Embryonic facial prominence (tissue), 1 donor: Measurements from ENCODE around the gene PRSS27.

ENCODE experiments used
- DNase-seq: peaks from one replicate; pipeline ENCODE4 v3.0.0-alpha.2; 2016; ENCODE audit errors: extremely low spot score

The PRSS27 gene

DNA sequence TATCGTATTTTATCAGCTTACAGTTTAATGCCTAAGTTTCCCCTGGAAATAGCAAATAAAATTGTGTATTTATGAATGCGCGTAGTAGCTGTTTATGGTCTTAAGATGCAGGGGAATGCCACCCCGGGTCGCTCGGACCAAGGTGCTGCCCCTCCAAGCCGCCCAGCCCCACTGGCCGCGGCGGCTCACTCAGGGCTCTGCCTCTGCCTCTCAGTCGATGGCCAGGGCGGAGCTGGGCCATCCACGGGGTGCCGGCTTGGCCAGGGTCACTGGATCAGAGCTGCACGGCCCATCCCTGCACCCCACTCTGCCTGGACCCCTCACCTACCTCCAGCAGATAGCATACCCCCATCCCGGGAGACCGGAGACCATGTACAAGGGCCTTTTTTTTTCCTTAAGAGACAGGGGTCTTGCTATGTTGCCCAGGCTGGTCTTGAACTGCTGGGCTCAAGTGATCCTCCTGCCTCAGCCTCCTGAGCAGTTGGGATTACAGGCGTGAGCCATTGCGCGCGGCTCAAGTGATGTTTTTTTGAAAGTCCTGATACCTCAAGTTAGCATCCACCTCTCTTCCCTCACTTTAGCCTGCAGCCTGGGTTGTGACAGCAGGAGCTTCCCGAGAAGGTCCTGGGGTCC lies 11.0 kb downstream of the PRSS27 start:
- no peak for DNase-seq

DNA sequence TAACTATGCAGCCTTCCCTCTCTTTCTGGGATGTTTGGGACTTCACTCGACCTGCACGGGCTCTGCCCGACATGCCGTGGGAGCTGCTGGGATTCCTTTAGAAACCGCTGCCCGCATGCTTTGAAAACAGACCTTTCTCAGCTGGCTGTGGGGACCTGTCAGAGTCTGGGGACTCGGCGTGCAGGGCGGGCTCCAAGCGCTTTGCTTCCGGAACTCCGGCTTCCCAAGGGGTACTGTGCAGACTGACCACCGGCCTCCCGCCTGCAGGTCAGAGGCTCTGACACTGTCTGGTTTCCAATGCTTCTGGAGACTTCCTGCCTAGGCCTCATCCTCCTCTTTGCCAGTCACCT lies 11.8 kb downstream of the PRSS27 start:
- DNase-seq: no peak

DNA sequence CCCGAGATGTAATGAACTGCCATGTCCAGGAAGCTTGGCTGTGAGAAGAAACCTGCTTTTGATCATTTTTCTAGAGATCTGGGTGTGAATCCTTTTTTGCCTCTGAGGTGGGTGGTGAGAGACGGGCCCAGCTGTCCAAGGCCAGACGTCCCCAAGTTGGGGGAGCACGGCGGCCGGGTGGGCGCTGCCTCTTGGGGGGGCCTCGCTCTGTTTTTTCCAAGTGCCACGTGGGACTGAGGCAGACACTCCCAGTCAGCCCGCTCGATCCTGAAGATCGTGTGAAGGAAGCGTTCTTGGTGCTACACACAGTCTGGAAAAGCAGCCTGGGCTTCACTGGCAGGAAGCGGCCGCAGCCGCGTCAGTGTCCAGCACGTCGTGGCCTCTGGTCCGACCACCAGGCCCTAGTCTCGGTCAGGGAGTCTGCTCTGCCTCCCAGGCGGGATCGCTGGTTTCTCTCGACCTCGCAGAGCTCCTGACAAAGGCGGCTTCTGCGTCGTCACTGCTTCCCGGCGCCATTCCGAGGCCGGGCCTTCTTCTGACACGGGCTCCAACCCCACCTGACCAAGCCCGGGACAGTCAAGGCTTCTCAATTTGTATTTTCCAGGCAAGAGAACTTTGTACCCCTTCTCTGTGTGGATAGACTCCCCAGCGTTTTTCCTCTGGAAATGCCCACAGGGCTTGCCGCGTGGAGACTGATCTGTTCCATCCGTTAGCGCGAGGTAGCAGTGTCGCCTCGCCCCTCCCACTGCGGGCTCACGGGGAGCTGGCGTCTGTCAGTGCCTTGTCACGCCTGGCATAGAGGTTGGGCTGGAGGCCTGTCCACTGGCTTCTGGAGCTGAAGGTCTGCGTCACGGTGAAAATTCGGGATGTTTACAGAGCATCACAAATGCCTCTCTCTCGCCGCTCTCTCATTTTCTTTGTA lies 12.4 kb downstream of the PRSS27 start:
- DNase-seq: no peak

DNA sequence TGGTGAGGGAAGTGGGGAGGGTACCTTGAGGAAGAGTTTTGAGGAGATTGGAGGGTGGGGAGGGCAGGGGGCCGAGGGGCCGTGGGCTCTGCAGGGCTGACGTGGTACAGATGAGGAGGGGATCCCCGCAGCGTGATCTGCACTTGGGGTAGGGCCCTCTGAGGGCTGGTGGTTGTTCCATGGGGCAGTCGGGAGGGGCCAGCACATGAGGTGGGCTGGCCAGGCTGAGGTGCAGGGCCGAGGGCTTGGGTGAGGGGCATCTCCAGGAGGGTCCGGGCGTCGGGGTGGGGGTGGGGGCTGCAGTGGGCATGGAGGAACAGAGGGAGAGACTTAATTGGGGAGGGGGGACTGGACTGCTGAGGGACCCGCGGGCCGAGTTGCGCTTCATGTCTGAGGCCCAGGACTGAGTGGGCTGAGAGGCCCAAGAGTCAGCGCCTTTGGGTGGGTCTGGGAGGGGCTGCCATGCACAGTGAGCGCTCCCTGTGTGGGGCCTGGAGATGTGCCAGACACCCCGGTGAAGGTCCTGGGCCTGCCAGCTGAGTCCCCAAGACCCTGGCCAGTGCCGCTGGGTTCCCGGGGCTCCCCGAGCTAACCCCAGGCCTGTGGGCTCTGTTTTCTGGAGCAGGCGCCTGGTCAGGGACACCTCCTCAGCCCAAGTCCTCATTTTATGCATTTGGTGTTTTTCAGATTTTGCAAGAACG lies 13.3 kb downstream of the PRSS27 start:
- DNase-seq: no peak

DNA sequence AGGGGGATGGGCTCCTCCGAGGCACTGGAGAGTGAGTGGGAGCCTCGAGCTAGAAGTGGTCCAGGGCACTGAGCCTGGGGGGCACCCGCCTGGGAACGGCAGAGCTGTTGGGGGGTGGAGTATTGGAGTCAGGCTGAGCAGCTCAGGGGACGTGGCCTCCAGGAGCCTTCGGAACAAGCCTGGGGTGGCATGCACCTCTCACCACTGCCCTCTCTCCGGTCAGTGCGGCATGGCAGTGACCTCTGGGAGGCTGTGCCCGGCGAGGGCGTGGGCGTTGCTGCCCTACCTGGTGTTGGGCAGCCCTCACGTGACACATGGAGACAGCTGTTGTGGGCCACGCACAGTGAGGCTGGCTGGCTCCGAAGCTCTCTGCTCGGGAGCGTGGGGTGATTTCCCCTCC lies 13.9 kb downstream of the PRSS27 start:
- DNase-seq: no peak

DNA sequence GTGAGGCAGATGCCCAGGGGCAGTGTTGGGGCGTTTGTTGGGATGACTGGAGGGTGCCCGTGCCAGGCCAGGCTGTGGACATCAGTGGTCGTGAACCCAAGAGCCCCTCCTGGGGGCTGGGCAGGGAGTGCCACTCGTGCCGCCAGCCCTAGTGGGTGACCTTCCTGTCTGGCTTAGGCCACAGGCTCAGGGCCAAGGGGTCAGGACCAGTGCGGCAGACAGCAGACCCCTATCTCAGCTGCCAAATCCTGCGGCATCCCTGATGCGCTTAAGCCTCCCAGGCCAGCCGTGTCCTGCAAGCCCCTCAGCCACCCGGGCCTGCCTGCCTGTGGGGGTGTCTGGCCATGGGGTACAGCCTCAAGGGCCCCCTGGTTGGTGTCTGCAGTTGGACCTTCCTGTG lies 14.7 kb downstream of the PRSS27 start:
- no peak for DNase-seq

DNA sequence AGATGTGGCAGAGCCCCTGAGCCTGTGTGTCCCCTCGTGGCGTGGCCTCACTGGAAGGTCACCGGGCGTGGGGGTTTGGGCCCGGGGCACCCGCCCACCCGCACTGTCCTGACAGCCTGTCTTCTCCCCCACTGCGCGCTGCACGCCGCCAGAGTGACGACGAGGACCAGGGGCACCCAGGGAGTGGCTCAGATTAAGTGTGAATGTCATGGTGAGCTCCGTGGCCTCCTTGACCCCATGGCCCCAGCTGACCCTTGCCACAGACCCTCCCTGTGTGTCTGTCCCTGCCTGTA lies 15.1 kb downstream of the PRSS27 start:
- no peak for DNase-seq

DNA sequence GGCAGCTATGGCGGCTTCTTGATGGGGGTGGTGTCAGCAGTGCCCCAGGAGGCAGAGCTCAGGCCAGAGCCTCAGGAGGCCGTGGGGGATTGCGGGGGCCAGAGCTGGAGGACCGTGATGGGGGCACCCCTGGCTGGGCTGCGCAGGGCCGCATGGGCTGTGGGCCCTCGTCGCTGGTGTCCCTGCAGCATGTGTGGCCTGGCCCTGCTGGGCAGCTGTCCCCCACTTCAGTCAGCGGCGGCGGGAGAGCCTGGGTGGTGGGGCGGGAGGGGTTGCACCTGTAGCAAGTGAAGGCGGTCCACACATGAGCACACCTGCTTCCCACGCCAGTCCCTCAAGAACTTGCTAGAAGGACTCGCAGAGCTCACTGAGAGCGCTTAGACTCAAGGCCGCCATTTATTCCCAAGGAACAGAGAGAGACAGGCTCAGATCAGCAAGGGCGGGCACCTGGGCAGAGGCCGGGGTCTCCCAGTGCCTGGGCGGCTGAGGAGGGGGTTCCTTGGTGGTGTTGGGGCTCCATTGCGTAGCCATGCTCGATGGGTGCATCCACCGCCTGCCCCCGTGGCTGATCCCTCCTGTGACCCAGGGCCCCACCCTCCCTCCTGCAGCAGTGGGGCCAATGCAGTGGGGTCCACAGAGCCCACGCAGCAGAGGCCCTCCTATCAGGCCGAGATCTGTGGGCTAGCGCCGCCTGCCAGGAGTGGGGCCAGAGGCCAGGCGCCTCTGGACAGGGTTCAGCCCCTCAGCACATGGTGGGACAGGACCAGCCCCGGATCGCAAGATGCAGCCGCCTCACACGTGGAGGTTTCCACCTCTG lies 15.7 kb downstream of the PRSS27 start:
- no peak for DNase-seq

DNA sequence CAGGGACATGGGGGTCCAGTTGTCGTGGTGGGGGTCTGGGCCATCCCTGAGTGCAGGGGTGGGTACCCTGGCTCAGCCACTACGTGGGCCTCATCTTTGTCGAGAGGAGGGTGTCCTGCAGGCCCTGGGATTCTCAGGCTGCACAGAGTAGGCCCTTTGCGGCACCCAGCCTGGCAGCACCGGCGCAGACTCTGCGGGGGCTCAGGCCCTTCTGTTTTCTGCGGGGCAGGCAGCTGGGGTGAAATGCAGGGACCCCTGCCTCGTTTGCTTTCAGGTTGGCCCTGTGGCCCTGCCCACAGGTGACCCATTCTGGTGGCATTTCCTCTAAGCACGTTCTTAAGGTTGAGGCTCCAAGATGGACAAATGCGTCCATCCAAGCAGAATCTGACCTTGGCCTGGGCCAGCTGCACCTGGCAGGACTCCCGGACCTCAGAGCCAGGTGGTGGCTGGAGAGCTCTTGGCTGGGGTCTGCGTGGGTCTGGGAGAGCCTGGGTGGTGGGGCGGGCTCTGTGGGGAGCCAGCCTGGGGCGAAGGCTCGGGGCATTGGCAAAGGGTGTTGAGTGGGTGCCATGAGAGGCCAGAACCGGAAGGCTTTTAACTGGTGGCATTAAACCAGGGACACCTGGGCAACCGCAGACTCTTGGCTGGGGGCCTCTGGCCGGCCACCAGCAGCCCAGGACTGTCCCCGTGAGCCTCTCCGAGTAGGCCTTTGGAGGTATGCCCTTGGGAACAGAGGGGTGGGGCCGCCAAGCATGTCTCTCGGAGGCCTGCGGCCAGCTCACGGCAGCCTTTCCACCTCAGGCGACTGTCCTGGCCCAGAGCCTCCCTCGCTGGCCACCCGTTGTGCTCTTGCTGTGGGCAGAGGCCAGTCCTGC lies 16.9 kb downstream of the PRSS27 start:
- DNase-seq: no peak

DNA sequence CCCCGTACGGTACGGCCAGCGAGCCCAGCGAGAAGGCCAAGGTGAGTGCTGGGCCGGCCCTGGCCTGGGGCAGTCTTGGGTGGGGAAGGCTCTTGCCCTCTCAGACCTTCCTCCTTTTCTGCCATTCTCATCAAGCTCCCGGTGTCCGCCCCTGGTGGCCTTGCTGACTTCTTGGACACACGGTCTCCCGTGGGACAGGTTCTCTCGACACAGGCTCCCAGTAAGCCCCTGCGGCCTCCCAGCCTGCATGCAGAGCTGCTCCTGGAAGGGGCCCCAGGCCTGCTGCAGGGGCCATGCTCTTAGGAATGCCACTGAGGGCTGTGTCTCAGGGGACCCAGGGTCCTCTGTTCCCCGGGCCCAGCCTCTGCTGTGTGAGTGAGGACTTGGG lies 17.6 kb downstream of the PRSS27 start:
- no peak for DNase-seq

DNA sequence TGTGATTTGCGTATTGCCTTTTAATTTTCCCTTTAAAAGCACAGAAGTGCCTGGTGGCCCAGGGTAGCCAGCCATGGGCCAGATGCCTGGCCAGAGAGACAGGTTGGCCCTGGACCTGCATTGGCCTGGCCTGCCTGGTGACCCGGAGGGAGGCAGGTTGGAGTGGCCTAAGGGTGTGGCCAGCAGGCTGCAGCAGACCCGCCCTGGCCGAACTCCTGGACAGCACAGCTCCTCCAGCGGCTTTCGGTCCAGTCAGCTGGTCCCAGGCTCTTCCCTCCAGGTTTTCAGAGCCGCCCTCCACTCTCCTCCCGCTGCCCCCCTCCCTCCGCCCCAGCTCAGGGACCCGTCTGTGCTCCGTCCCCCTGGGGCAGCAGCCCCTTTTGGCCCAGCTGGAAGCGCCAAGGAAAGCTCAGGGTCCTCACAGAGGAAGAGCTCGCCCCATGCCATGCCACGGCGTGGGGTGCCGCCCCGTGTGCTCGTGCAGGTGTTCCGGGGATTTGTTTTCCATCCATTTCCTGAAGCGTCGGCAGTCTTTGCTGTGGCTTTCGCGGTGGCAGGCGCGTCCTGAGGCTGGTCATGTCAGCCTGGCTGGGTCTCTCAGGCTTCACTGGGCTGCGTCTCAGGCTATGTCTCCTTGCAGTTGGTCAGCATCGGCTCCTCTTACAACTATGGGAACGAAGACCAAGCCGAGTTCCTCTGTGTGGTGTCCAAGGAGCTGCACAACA lies 18.1 kb downstream of the PRSS27 start:
- DNase-seq: no peak

DNA sequence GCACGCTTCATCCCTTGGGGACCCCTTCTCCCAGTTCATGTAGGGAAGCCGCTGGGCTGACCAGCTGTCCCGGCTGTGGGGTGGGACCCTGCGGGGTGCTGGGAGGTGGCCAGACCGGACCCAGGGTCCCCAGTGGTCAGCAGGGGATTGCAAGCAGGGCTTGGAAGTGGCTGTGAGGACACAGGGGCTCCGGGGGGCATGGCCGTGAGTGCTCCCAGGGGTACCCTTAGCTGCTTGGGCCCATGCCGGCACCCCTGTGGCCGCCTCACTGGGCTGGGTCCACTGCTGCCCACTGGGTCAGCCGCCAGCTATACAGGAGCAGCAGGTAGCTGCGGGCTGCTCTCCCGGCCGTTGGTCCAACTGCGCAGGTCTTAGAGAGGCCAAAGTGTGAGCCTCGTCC lies 18.8 kb downstream of the PRSS27 start:
- no peak for DNase-seq

DNA sequence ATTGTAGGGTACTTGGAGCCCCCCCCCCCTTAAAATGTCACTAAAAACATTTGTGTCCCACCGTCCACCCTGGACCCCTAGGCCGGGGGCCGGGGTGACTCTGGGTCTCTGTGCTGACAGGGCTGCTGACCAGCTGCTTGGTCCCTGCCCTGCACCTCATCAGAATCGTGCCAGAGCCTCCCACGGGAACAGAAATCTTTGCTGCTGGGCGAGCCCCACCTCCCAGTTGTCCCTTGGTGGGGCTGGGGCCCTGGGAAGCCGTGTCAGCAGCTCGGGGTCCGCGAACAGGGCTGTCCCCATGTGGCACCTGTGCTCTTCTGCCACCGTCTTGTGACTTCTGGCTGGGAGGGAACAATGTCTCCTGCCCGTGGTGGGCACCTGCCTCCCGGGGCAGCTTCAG lies 19.2 kb downstream of the PRSS27 start:
- DNase-seq: no peak

DNA sequence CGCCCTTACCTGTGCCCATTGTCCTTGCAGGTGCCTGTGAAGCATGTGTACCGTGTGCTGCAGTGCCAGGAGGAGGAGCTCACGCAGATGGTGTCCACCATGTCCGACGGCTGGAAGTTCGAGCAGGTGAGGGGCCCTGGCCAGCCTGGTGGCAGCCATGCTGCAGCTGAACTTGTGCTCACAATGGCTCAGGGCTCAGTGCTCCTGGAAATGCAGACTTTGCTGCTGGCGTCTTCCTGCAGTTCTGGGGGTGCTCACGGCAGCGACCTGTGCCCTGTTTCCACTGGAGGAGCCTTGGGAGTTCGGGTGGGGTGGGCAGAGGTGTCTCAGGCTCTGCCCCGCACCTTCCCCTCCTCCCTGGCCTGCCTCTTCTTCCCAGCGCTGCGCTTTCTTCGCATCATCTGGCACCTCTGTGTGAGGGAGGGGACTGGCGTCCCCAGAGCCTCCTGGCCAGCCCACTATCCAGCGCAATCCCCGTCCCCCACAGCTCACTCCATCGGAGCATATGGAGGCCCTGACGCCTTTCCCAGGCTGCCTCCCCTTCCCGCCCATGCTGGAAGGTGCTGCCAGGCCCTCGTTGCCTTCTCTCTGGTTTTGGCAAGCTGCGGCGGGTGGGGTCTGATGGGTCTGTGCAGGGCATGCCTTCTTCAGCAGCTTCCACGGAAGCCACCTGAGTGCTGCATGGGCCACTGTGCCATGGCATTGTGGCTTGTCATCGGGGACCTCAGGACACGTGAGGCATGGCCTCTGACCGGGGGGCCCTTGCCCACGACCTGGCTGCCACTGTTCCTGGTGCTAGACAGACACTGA lies 20.0 kb downstream of the PRSS27 start:
- no peak for DNase-seq

DNA sequence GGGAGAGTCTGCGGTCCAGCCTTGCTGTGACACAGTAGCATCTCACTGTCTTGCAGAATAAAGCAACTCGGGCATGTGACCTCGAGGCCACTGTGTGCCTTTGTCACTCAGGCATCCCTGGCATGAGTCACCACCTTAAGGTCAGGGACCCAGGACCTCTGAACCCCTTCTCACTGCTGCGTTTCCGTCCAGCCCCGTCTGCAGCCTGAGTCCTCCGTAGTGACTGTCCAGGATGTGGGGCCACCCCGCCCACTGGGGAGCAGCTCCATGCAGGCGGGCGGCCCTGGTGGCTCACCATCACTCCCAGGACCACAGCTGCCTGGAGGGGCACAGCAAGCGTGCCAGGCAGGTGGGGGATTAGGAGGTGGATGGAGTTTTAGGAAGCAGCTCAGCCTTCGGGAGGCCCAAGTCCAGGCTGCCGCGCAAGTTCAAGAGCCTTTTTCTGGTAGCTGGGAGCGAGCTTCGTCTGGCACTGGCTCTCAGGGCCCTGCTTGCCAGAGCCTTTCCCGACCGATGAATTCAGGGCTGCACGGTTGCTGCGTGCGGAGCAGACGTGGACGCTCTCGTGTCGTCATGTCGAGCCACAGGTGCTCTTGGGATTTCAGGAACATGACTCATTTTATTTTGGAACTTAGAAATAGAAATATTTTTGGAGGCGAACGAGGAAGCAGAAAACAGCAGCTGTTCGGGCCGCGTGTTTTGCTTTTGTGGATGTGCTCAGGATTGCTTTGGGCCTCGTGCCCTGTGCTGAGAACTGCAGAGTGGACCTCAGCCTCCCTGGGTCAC lies 20.9 kb downstream of the PRSS27 start:
- DNase-seq: no peak

DNA sequence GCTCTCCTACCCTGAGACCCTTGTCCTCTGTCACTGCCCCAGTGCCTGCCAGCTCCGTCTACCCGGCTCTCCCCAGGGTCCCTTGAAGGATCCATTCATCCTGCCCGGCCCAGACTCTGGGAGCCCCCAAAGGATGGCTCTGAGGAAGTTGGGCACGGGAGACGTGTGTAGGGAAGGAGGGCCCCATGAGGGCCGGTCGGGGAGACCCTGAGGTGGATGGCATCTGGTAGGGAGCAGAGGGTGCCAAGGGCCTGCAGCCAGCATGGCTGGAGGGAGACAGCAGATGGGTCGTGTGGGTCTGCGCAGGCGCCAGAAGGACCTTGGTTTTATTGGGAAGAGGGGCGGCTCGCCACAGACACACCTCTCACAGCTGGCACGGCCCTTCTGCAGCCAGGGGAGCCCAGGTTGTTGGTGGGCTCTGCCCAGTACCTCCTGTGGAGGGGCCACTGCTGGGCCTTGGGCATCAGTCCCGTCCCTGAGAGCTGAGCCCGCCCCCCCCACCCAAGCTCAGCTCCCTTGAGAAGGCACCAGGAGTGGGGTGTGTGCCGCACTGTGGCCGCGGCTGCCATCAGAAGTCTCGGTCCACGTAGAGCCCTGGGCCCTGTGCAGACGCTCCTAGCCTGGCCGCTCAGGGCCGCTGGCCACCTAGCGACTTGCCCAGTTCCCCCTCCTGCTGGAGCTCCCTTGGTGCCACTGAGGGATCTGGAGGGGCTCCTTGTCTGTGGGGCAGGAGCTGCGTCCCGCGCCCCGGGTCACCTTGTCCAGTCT lies 21.7 kb downstream of the PRSS27 start:
- no peak for DNase-seq

DNA sequence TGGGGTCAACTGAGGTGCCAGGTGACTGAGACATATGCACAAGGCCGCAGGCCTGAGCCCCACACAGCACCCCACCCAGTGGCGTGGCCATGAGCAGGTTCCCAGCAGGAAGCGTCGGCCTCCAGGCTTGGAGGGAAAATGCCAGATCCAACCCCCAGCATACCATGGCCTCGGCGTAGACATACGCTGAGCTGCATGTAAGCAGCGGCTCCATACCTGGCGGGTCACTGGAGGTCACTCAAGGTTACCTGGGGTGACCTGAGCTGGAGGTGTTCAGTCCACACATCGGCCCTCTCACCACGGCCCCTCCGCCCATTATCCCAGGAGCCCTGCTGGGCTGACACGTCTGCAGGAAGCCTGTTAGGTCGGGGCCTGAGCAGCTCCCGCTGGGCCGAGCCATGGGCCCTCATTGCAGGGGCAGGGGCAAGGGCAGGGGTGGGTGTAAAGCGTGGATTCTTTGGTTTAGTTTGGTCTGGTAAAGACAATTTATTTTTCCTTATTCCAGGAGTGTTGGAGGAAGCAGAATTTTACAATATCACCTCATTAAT lies 22.5 kb downstream of the PRSS27 start:
- no peak for DNase-seq
